H7 (cell line): ENCODE results near the gene KCTD16. TPM values are rescaled to one million over a fixed set of nuclear protein-coding genes. Genes with fewer than 3 reads are reported as not detected.

Experiments
- DNase-seq: peaks from one replicate; pipeline ENCODE4 v3.0.0; 2012
- H3K27me3 ChIP-seq: 2 replicates; pipeline ENCODE4 v1.6.0; 2011; ENCODE audit warnings: mild to moderate bottlenecking, low read length; ENCODE audit not compliant: control insufficient read depth, insufficient read depth
- H3K36me3 ChIP-seq: replicated peaks from 2 replicates; pipeline ENCODE4 v1.5.1; 2011; ENCODE audit warnings: low read length; ENCODE audit not compliant: control insufficient read depth, insufficient read depth
- H3K4me3 ChIP-seq: 2 replicates; pipeline ENCODE4 v1.5.1; 2011; ENCODE audit warnings: low read depth, mild to moderate bottlenecking, control low read depth, low read length, moderate library complexity; ENCODE audit not compliant: insufficient read depth
- total RNA-seq: library from RNA; depleted of rRNA; stranded (reverse); fragments of >200 nt; shearing (Covaris generic); gene quantifications from 2 replicates; pipeline ENCODE4 v1.2.3, GENCODE V29; 2014; rRNA removed

The KCTD16 gene
- 0.04 TPM in 1 of 2 replicates, not detected in the other for total RNA-seq

GRCh38 chr5:144170276-144171024, at the start of gene KCTD16, which contains the start of gene YIPF5:
KCTD16 (plus strand) TSS chr5:144170873.
YIPF5 (minus strand) TSS chr5:144170659; CDS start chr5:144169955, 704 bp downstream.
- Histone ChIP-seq H3K4me3 (peak within 1 kb of the TSS; percentile 82), H3K27me3 (no peaks in the 10 kb centered on the region), H3K36me3 (peaks cover 3% of the 10 kb centered on the region)
- DNase-seq, result peak; percentile 92

DNA sequence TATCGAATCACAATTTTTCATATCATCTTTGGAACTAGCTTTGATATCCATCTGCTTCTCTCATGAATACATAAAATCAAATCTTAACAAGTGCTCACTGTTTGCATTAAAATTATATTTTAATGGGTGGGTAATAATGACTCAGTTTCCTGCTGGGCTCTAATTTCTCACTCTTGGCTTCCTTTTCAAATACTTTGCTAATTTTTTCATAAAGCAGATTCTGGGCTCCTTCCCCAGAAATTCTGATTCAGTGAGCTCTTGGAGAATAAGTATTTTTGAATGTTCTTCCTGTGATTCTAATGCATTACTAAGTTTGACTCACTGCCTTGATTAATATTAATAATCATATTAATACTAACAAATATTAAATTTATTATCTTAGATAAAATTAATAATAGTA, 49.1 kb upstream of the KCTD16 start:
- H3K36me3 ChIP-seq, result no peaks in the 10 kb centered on the region
- no peak for DNase-seq
- no peak overlapping the region for H3K4me3 ChIP-seq
- H3K27me3 ChIP-seq, result no peaks in the 10 kb centered on the region

DNA sequence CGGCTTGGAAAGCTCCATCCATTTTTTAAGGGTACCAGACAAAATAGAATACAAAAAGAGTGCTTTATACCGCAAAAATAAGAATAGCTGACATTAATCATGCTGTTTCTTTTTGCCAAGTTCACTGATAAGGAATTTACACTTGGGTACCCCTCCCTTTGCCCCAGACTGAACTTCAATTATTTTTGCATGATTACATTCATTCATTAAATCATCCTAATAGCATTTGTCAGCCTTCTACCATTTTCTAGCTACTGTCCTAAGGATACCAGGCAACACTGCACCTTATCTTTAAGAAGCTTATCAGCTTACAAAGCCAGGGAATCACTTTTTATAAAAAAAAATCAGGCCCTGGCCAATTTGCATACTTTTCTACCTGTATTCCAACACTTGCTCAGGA, 48.6 kb upstream of the KCTD16 start:
- H3K4me3 ChIP-seq, result no peak overlapping the region
- no peaks in the 10 kb centered on the region for H3K36me3 ChIP-seq
- DNase-seq, result no peak
- no peaks in the 10 kb centered on the region for H3K27me3 ChIP-seq

GRCh38 chr5:144122641-144123040, 48.0 kb upstream of the KCTD16 start:
- Histone ChIP-seq H3K27me3 (no peaks in the 10 kb centered on the region), H3K4me3 (no peak overlapping the region), H3K36me3 (no peaks in the 10 kb centered on the region)
- no peak for DNase-seq

- no peak for DNase-seq
- Histone ChIP-seq H3K27me3 (no peaks in the 10 kb centered on the region), H3K36me3 (no peaks in the 10 kb centered on the region), H3K4me3 (no peak overlapping the region)
Observed at GRCh38 chr5:144125163-144125726, 45.4 kb upstream of the KCTD16 start.

DNA sequence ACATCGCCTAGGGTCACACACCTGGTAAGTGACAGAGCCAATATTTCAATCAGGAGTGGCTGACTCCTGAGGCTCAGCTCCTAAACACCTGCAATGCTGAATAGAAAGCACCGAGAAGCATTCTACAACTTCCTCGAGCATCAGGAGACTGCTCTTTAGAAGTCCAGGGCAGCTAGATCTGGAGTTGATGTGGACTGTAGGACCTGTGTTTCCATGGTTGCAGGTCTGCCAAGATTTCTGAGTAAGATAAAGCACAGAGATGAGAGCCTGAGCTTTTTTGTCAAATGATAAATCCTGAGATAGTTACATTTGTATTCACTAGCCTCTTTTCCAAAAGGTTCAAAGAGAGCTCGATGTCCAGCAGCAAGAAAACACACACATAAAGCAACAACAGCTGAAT, 44.0 kb upstream of the KCTD16 start:
- H3K4me3 ChIP-seq, result no peak overlapping the region
- no peak for DNase-seq
- no peaks in the 10 kb centered on the region for H3K36me3 ChIP-seq
- H3K27me3 ChIP-seq, result no peaks in the 10 kb centered on the region

DNA sequence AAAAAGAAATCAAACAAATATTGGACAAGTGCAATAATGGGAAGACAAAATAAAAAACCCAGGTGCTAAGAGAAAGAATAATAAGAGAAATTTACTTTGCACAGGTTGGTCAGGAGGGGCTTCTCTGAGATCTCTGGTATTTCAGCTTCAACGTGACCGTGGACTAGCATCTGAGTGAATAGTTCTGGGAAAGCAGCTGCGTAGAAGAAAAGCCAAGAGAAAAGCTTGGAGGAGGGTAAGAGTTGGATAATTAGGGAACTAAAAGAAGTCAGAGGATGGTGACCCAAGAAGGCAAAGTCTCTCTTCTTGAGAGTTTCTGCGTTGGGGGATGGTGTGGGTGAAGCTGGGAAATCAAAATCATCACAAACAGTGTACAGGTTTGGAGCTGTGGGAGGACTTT, 41.8 kb upstream of the KCTD16 start:
- no peak overlapping the region for H3K4me3 ChIP-seq
- DNase-seq, result no peak
- no peaks in the 10 kb centered on the region for H3K27me3 ChIP-seq
- H3K36me3 ChIP-seq, result no peaks in the 10 kb centered on the region

GRCh38 chr5:144130306-144130705, 40.4 kb upstream of the KCTD16 start:
- no peaks in the 10 kb centered on the region for H3K27me3 ChIP-seq
- H3K4me3 ChIP-seq, result no peak overlapping the region
- no peak for DNase-seq
- no peaks in the 10 kb centered on the region for H3K36me3 ChIP-seq

DNA sequence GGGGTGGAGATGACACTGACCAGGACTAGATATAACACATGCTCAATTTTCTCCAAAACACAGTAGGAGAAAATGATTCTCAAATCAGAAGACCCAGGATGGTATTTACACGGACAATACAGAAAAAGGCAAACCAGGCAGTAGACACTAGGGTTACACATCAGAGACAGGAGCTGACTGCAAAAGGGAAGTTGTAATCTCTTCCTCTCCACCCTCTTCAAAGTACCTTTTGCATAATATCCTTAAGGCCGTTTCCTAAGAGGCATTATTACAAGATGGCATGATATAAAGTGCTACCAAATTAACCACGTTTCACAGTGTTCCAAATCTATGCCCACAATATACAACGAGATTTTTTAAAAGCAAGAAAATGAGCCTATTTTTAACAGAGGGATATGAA, 39.4 kb upstream of the KCTD16 start:
- Histone ChIP-seq H3K36me3 (no peaks in the 10 kb centered on the region), H3K4me3 (no peak overlapping the region), H3K27me3 (no peaks in the 10 kb centered on the region)
- DNase-seq, result no peak

- H3K27me3 ChIP-seq, result no peaks in the 10 kb centered on the region
- DNase-seq, result no peak
Observed at GRCh38 chr5:144133050-144133633, 37.5 kb upstream of the KCTD16 start.

DNA sequence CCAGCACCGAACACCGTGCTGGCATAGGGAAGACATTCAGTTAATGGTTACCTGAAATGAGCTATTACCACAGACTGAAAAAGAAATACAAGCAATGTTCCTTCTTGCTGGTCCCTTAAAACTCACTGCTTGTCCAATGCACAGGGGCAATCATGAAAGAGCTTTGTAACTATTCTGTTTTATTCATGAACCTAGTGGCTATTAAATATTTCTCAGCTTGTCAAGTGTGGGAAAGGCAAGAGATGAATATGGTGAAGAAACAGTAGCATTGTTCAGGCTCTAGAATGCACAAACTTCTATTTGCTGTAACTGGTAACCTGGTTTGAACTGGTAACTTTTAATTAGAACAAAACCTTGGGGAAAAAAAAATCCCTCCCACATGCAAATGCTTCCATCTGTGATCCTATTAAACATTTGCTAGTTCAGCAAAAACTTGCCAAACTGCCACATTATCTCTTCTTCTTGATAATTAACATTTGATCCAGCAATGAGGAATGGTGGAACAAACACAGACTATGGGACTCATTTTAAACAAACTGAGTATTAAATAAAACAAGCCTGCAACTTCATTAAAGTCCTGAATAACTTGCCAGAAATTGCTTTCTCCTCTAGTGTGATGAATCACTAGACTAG, 36.4 kb upstream of the KCTD16 start:
- H3K27me3 ChIP-seq, result no peaks in the 10 kb centered on the region
- H3K4me3 ChIP-seq, result no peak overlapping the region
- DNase-seq, result no peak
- no peaks in the 10 kb centered on the region for H3K36me3 ChIP-seq

More at GRCh38 chr5:144133050-144133633, 37.5 kb upstream of the KCTD16 start:
- Histone ChIP-seq H3K4me3 (no peak overlapping the region), H3K36me3 (no peaks in the 10 kb centered on the region)

DNA sequence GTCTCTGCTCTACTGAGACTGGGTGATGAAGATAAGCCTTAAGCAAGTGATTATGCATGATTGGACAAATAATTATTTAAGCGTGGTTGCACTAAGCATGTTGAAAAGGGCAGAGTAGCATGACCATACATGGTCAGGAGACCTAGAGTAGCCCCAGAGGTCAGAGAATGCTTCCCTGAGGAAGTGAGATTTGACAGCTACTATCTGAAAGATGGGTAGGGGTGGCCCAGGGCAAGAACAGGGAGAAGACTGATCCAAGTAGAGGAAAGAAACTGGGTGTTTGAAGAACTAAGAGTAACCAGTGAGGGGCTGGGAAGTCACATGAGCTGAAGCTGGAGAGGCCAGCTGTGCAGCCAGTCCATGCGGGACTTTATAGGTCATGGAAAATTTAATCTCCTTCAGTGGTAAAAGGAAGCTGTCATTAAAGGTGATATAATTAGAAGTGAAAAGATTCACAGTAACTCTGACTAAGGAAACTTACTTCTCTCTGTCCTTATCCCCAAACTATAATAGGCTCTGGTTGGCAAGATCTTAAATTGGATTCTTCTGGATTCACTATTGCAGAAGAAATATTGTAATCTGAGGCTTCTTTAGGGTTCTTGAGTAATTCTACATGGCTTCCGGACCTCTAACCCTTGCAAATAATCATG, 35.4 kb upstream of the KCTD16 start:
- no peak overlapping the region for H3K4me3 ChIP-seq
- DNase-seq, result no peak
- H3K36me3 ChIP-seq, result no peaks in the 10 kb centered on the region
- H3K27me3 ChIP-seq, result no peaks in the 10 kb centered on the region

DNA sequence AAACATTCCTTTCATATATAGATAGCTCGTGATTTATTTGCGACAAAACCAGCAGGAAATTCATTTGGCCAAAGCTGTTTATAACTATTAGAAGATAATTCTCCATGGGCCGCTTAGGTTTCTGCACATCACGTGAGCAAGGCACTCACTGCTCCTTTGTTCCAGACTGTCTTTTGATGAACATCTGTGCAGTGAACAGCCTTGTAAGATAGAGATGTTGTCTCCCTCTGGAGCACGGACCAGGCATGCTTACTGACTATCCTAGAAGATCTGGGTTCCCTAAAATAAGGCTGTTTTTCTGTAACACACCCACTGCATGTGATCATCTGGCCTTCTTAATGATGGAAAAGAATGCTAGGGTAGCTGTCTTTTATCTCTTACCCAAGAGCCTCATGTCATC, 31.1 kb upstream of the KCTD16 start:
- Histone ChIP-seq H3K27me3 (no peaks in the 10 kb centered on the region), H3K4me3 (no peak overlapping the region), H3K36me3 (no peaks in the 10 kb centered on the region)
- DNase-seq, result no peak

DNA sequence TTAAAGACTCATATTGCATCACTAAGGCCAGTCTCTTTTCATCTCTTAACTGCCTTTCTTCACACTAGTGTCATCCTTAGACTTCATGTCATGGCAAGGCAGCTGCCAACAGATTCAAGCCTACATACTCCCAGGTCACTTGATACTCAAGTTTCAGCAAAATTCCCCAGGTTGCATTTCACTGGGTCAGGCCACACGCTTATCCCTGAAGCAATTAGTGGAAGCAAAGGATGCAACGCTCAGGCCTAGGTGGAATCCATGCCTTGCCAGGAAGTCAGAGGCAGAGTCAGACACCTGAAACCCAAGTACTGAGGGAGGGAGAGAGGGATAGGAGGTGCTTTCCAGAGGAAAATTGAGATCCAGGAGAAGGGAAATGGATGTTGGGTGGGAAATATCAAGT, 29.1 kb upstream of the KCTD16 start:
- Histone ChIP-seq H3K27me3 (no peaks in the 10 kb centered on the region), H3K36me3 (no peaks in the 10 kb centered on the region), H3K4me3 (no peak overlapping the region)
- no peak for DNase-seq
